Femur (tissue), 1 donor: ENCODE data around the gene STX8.
"Not testable (repeated sequence)": the region's sequence is repeated elsewhere in the genome, so short reads cannot be mapped to it uniquely, and the experiment has no call there.

Source experiments
- DNase-seq: peaks from one replicate; pipeline ENCODE4 v3.0.0-alpha.2; 2017

Gene STX8

DNA sequence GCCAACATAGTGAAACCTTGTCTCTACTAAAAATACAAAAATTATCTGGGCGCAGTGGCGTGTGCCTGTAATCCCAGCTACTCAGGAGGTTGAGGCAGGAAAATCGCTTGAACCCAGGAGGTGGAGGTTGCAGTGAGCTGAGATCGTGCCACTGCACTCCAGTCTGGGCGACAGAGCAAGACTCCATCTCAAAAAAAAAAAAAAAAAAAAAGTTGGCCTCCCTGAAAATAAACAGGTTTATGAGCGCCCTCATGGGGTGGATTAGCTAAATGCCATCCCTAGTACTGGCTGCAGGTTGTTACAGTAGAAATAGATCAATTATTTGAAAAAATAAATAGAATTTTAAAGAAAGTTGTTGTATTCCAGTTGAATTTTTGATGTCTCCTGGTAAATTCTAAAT lies 20.9 kb downstream of the STX8 start:
- DNase-seq, result not testable (repeated sequence)

DNA sequence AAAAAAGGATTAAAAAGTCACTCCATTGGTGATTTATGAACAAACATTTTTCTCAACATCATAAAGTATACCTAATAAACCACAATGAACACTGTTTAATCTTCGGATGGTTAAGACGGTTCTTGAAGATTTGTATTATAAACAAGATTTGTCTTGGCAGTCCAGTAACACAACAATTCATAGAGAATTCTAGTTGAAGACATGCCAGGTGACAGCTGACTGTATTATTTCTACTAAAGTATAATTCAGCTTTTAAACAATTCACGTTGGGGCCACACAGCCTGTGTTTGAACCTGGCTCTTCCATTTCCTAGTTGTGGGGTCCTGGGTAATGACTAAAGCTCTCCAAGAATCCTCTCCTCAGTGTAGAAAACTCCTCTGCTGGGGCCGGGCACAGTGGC lies 22.0 kb downstream of the STX8 start:
- no peak for DNase-seq

DNA sequence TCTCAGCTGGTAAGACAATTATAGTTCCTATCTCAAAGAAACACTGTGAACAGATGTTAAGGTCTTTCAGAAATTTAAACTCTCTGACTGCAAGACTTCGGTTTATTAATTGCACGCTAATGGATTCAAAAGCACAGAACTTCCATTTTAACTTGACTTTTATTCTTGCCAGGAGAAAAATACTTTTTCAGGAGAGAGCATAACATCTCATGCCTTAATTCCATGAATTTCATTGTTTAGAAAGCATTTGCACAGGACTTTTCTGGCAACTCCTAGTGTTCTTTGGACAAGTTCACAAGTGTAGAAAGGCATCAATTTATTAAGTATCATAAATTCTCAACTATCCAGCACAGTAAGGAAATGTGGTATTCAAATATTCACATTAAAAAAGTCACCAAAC lies 22.4 kb downstream of the STX8 start:
- DNase-seq, result no peak

DNA sequence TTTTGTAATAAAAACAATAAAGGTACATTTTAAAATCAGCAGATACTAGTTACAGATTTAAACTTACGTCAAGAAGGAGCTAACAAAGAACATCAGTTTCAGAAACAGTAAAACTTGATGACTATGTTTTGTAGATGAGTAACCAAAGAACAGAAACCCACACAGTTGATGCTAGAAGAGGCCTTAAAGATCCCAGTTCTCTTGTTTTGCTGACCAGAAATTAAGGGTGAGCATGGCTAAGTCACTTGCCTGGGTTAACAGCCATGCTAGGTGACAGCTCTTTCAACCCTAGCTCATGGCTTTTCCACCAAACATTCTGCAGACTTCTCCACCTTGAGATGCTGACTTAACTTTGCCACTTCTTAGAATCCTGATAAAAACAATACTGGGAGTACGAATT lies 26.4 kb downstream of the STX8 start:
- DNase-seq, result no peak

DNA sequence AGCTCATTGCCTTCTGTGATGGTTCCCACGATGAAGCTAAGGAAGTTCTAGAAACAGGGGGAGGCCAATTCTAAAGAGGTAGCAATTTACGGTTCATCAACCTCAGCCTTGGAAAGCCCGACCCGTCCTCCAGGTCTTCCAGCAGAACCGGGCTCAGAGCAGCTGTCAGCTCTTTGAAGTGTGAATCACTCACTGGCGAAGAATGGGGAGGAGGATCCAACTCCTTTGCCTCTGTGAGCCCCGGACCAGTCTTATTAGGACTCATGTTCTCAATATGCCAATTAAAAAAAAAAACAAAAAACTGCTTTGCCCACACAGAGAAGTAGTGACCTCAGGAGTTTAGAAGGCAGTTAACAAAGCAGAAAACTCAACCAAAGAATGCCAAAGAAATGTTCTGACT lies 31.4 kb downstream of the STX8 start:
- DNase-seq, result no peak

DNA sequence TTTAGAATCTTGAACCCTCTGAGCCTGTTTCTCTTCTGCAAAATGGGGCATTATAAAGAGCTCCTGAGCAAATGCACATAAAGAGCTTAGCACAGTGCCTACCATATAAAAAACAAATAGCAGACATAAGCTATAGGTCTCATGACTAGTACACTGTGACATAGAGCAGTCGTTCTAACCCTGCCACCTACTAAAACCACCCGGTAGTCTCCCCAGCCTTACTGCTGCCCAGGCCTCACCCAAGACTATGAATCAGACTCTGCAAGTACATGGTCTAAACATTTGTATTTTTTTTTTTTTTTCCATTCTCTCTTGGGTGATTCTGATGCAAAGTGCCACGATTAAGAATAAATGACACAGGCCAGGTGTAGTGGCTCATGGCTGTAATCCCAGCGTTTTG lies 33.9 kb downstream of the STX8 start:
- no peak for DNase-seq

DNA sequence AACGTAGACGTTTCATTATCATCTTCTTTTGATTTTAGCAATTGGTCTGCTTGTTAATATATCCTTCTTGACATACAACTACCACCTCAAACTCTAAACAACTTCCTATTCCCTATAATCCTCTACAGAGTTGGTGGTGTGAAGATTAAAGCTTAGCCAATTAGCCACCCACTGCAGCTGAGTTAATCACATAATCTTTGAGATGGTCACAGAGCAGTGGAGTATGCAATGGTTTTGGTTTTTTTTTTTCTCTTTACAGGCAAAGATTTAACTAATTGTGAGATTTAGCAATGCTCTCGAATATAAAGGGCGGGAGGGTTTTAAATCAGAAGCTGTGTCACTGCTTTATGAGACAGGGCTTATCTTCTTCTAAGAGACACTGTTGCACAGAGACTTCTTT lies 37.0 kb downstream of the STX8 start:
- no peak for DNase-seq

DNA sequence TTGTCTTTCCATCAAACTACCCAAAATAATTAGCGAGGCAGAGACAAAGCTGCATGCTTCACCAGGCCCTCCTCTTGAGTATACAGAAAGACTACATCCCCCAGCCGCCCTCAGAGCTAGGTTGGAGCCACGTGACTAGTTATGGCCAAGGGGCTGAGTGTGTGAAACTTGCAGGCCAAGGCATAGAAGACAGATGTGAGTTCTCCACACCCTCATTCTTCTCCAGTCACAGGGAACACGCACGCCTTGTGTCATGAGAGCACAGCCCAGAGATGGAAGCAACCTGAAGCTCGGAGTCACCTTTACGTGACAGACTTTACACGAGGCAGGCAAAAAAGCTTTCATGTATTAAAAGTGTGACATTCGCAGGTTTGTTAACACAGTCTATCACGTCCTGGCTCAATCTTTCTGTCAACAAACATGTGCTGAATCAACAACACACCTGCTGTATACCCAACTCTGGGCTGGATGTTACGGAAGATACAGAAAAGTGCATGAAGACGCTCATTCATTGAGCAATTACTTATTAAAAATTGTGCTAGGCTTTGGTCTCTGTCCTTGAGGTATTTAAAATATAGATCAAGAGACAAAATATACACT lies 38.3 kb downstream of the STX8 start:
- no peak for DNase-seq

DNA sequence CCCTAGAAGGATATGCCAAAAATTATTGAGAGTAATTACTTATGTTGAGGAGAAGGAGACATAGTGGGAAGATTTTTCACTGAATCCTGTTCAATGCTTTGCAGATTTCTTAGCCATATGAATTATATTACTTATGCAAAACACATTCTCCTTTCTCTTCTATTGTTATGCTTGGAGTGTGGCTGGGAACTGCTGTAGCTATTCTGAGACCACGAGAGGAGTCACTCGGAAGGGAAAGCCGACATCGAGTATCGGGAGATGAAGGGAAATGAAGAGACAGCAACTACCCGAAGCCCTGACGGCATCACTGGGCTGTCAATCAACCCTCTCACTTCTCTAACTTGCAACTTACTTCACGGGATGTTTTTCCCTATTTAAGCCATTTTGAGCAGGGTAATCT lies 39.6 kb downstream of the STX8 start:
- DNase-seq, result peak; percentile 23

DNA sequence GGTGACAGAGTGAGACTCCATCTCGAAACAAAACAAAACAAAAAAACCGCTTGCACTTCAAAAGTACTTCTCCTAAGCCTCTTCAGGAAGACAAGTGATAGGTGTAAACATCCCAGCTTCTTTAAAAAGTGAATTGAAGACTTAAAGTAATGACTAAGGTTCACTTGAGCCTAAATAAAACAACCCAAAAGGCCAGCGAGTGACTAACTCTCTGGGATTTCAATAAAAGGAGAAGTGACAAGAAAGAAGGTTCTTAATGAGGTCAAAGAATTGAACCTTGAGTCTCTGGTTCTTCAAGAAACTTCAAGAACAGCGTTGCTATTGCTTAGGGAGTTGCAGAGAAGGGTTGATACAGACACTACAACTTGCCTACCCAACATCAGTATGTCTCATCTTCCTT lies 42.2 kb downstream of the STX8 start:
- no peak for DNase-seq

DNA sequence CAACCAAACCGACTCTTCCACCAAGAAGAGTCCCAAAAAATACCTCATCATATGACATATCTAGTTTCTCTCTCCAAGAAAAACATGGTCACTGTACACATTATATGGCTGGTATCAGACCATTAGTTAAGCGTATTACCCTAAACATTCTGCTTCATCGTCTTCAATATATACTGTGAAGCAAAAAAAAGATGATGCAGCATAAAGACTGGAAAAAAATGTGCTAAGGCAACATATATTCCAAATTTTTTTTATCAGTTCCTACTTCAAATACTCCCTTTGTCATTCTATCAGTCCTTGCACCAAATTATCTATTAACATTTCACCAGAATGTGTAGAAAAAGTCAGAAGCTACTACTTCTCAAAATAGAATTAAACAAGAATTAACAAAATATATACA lies 42.9 kb downstream of the STX8 start:
- DNase-seq, result no peak

DNA sequence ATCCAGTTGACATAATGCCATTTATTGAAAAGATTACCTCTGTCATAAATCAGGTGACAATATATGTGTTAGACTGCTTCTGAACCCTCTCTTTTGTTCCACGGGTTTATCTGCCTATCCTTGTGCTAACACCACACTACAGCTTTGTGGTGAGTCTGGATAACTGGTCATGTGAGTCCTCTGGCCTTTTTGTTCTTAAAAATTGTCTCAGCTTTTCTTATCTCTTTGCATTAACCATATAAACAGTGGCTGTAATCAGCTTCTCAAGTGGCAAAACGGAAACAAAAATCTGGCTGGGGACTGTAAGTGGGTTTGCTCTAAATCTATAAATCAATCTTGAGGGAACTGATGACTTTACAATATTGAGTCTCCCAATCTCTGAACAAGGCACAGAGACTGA lies 44.6 kb downstream of the STX8 start:
- no peak for DNase-seq

DNA sequence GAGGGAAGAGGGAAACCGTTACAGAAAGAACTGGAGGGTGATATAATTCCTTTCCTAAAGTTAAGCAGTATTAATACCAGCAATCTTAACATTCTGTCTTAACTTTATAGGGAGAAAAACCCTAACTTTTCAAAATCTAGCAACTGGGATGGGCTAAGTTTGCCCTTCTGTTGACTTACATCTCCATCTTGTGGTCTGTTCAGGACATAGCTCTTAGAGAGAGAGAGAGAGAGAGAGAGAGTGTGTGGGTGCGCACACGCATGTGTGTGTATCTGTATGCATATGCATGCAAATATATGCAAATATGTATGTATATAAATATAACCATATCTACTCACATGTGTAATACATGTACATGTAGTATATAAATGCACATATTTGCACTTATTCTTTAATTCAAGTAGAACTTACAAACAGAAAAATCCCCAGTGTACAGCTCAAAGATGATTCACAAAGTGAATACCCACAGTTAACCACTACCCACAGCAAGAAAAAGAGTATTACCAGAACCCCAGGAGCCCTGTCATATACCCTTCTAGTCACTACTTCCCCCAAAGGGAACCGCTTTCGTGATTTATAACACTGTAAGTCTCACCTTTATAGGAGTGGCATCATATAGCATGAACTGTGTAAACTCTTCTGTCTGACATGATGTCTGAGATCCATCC lies 46.5 kb downstream of the STX8 start:
- DNase-seq, result no peak

DNA sequence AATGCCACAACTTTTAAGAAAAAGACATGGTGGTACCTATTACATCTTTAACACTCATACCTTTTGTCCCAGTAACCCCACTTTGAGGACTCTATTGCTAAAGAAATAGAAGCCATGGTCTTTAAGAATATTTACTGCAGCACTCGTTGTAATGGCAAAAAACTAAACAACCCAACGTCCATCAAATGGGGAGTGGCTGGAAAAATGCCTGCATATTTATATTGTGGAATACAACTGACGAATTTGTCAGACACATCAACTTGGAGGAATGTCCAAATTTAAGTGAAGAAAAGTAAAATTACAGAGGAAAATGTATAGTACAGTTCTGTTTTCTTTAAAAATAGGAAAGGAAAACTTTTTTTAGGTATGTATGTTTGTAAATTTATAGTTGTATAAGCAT lies 47.8 kb downstream of the STX8 start:
- DNase-seq, result no peak

DNA sequence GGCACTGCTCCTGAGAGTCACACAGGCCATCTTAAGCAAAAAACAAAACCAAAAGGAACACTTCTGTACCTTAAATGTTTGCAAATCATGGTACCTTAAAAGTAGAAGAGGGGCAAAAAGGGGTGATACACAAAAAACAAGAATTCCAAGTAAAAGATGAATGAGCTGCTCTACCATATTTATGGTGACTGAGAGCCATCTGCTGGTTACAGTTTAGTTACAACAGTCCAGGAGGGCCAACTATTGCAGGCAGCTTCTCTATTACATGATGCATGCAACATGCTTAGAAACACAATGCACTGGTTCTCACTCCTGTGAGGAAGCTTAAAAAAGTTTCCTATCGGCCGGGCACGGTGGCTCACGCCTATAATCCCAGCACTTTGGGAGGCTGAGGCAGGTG lies 53.5 kb downstream of the STX8 start:
- peak; percentile 32 for DNase-seq

DNA sequence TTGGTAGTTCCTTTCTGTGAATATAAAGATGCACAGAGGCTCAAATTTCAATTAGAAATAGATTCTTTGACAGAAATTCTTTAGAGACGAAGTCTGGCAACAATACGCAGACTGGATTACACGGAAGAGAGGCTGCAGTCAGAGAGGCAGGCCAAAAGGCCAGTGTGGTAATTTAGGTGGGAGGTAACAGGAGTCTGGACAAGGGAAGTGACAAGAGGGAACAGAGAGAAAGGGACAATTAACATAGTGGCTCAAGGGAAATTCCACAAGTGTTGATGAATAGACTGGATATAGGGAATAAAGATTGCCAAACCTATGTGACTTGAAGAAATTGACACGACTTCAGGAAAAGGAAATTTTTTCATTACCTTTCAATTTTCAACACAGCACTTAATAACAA lies 54.6 kb downstream of the STX8 start:
- DNase-seq, result no peak

DNA sequence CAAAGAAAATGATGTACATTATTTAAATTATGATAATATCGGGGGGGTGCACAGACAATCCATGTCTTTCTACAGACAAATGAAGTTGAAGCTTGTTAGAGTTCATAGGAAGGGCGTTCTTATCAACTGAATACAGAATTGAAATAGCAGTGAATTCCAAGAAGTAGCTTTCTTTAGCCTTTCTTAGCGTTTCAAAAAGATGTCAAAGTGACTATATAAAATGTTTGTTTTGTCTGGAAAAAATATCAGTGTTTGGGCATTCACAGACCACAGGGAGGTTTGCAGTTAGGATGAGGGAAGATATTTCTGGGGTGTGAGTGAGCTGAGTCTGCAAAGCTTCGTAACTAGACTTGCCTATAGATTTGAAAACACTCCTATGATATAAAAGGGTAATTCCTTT lies 55.0 kb downstream of the STX8 start:
- no peak for DNase-seq

DNA sequence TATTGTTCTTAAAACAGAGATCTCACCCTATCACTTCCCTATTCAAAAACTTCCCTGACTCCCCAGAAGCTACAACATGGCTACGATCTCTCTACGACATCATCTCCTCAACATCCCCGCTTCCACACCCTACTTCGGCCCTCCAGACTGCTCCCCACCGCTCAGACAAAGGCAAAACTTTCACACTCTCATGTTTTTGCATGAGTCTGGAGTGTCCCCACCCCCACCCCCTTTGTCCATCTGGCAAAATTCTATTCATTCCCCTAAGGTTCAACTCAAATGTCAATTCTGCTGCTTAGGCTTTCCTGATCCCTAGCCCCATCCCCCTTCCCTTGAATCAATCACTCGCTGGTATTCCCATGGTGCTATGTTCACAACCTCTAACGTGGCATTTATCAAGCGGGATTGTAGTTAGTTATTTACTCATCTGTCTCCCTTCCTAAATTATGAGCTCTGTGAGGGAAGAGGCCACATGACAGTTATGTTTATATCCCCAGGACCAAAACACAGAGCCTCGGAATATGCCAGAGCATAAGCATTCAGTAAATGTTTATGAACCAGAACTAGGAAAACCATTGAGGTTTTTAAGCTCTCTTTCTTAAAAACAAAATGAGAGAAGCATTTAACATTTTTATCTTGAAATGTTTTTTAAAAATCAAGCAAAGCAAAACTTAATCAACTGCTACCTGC lies 55.9 kb downstream of the STX8 start:
- DNase-seq, result no peak

DNA sequence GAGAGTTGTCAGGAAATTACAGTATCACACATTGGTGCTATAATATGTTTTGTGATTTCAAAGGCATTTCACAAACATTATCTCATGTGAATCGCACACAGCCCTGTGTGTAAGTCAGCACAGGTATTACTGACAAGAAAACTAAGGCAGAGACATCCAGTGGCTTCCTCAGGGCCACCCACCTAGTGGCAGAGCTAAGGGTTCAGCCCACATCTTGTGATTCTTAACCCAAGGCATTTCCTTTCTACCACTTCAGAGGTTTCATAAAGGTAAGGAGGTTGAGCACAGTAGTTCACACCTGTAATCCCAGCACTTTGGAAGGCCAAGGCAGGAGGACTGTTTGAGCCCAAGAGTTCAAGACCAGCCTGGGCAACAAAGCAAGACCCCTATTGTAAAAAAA lies 58.2 kb downstream of the STX8 start:
- DNase-seq, result no peak

DNA sequence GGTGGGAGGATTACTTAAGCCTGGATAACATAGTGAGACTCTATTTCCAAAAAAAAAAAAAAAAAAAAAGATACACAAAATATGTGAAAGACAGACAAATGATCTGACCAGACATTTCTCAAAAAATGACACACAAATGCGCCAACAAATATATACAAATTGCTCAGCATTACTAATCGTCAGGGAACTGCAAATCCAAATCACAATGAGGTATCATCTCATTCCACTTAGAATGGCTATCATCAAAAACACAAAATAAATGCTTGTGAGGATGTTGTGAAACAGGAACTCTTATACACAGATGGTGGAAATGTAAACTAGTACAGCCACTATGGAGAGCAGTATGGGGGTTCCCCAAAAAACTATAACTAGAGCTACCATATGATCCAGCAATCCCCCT lies 62.4 kb downstream of the STX8 start:
- no peak for DNase-seq

DNA sequence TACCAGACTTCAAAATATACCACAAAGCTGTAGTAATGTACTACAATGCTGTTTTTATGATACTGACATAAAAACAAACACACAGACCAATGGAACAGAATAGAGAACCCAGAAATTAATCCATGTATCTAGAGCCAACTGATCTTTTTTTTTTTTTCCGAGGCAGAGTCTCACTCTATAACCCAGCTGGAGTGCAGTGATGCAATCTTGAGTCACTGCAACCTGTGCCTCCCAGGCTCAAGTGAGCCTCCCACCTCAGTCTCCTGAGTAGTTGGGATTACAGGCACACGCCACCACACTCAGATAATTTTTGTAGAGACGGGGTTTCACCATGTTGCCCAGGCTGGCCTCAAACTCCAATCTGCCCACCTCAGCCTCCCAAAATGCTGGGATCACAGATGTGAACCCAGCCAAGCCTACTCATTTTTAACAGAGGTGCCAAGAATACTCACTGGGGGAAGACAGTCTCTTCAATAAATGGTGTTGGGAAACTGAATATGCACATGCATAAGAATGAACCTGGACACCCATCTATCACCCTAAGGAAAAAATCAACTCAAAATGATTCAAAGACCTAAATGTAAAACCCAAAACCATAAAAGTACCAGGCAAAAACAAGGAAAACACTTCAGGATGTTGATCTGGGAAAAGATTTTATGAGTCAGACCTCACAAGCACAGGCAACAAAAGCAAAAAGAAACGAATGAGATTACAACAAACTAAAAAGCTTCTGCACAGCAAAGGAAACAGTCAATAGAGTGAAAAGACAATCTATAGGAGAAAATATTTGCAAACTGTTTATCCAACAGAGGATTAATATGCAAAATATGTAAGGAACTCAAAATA lies 63.1 kb downstream of the STX8 start:
- DNase-seq, result no peak

DNA sequence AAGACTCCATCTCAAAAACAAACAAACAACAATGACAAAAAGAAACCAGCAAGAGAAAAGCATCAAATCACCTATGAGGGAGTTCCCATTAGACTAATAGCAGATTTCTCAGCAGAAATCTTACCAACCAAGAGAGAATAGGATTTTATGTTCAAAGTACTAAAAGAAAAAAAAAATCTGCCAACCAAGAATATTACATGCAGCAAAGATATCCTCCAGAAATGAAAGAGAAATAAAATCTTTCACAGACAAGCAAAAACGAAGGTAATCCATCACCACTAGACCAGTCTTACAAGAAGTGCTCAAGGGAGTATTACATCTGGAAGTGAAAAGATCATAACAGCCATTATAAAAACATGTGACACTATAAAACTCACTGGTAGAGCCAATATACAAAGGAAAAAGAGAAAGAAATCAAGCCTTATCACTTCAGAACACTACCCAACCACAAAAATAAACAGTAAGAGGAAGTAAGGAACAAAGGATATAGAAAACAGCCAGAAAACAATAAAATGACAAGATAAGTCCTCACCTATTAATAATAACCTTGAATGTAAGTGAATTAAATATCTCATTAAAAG lies 66.3 kb downstream of the STX8 start:
- no peak for DNase-seq

DNA sequence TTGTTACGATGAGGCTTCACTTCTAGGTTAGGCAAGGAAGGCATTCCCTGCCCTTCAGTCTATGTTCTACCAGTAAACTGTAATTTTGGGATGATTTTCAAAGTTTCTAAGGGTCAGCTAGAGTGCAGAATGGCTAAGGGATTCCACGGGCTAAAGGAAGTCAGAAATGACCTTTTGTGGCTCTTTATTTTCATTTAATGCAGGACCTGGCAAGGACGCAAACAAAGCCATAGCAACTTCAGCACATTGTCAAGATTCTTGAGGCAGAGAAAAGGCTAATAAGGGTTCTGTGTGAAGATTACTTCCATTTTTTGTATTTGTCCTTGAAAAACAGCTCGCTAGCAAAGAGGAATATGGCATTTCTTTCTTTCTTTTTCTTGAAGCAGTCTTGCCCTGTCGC lies 76.6 kb downstream of the STX8 start:
- DNase-seq, result no peak
